ENCODE data around the gene AJAP1.

AJAP1 gene

GRCh38 chr1:4711416-4712275 lies 57.2 kb downstream of the AJAP1 start:
- no peak for DNase-seq (ENCODE audit: low read depth in 1 of 2, low spot score in 1 of 2)
- Histone ChIP-seq H3K4me3 (replicated peaks; ENCODE audit: insufficient read depth, low read length) (no peak overlapping the region), H3K27ac (replicated peaks) (no peak overlapping the region), H3K27me3 (ENCODE audit: insufficient read depth, poor library complexity, severe bottlenecking) (no peaks in the 10 kb centered on the region)
- TF ChIP-seq POLR2AphosphoS5 (IDR thresholded peaks at IDR 0.05; ENCODE audit: low read depth), result no peak
- TF ChIP-seq SPI1 (IDR thresholded peaks at IDR 0.05; ENCODE audit: borderline replicate concordance, low read depth), result no peak
- TF ChIP-seq CTCF (IDR thresholded peaks at IDR 0.05; ENCODE audit: insufficient read depth, low read length), result no peak

GRCh38 chr1:4713669-4714068 lies 59.3 kb downstream of the AJAP1 start:
- no peak for TF ChIP-seq REST (IDR thresholded peaks at IDR 0.05; ENCODE audit: insufficient replicate concordance, low read depth)
- no peak for TF ChIP-seq SPI1 (IDR thresholded peaks at IDR 0.05; ENCODE audit: borderline replicate concordance, low read depth)
- TF ChIP-seq GABPA (IDR thresholded peaks at IDR 0.05; ENCODE audit: low read depth), result no peak
- DNase-seq (ENCODE audit: low read depth in 1 of 2, low spot score in 1 of 2), result no peak
- H3K27me3 ChIP-seq (ENCODE audit: insufficient read depth, poor library complexity, severe bottlenecking), result no peaks in the 10 kb centered on the region
- no peak overlapping the region for H3K4me3 ChIP-seq (replicated peaks; ENCODE audit: insufficient read depth, low read length)
- no peak overlapping the region for H3K27ac ChIP-seq (replicated peaks)

GRCh38 chr1:4716406-4716805 lies 62.0 kb downstream of the AJAP1 start:
- no peaks in the 10 kb centered on the region for H3K27me3 ChIP-seq (ENCODE audit: insufficient read depth, poor library complexity, severe bottlenecking)
- H3K27ac ChIP-seq (replicated peaks), result no peak overlapping the region
- no peak for DNase-seq (ENCODE audit: low read depth in 1 of 2, low spot score in 1 of 2)
- TF ChIP-seq CTCF (IDR thresholded peaks at IDR 0.05; ENCODE audit: insufficient read depth, low read length), result no peak
- TF ChIP-seq REST (IDR thresholded peaks at IDR 0.05; ENCODE audit: insufficient replicate concordance, low read depth), result no peak
- no peak for TF ChIP-seq POLR2AphosphoS5 (IDR thresholded peaks at IDR 0.05; ENCODE audit: low read depth)
- no peak for TF ChIP-seq GABPA (IDR thresholded peaks at IDR 0.05; ENCODE audit: low read depth)
- TF ChIP-seq SPI1 (IDR thresholded peaks at IDR 0.05; ENCODE audit: borderline replicate concordance, low read depth), result no peak
- H3K4me3 ChIP-seq (replicated peaks; ENCODE audit: insufficient read depth, low read length), result no peak overlapping the region

GRCh38 chr1:4718071-4718470 lies 63.7 kb downstream of the AJAP1 start:
- TF ChIP-seq CTCF (IDR thresholded peaks at IDR 0.05; ENCODE audit: insufficient read depth, low read length) (no peak), REST (IDR thresholded peaks at IDR 0.05; ENCODE audit: insufficient replicate concordance, low read depth) (no peak), SPI1 (IDR thresholded peaks at IDR 0.05; ENCODE audit: borderline replicate concordance, low read depth) (no peak), POLR2AphosphoS5 (IDR thresholded peaks at IDR 0.05; ENCODE audit: low read depth) (no peak), GABPA (IDR thresholded peaks at IDR 0.05; ENCODE audit: low read depth) (no peak)
- no peak overlapping the region for H3K27ac ChIP-seq (replicated peaks)
- H3K27me3 ChIP-seq (ENCODE audit: insufficient read depth, poor library complexity, severe bottlenecking), result no peaks in the 10 kb centered on the region
- no peak for DNase-seq (ENCODE audit: low read depth in 1 of 2, low spot score in 1 of 2)
- no peak overlapping the region for H3K4me3 ChIP-seq (replicated peaks; ENCODE audit: insufficient read depth, low read length)
